ENCODE results near the gene IFT43. TPM values are rescaled to one million over a fixed set of nuclear protein-coding genes. Genes with fewer than 3 reads are reported as not detected.

Gene IFT43
- total and polyA plus RNA-seq, 2 donors (not counting 3 experiments of a cell fraction or from before 2014, with no cell fraction given): 22.3 to 39.0 TPM

- Histone ChIP-seq H3K79me2 (ENCODE audit: control insufficient read depth, insufficient read depth, low read length) (no peaks in the 10 kb centered on the region), H3K9me1 (replicated peaks; ENCODE audit: control insufficient read depth, extremely low read depth, insufficient read depth, low read length) (no peaks in the 10 kb centered on the region), H3K9me3 (replicated peaks; ENCODE audit: control insufficient read depth, insufficient read depth, low read length) (no peaks in the 10 kb centered on the region), H2AFZ (ENCODE audit: low read depth, low read length) (no peak overlapping the region), H4K20me1 (replicated peaks; ENCODE audit: control insufficient read depth, extremely low read depth, insufficient read depth, low read length) (no peaks in the 10 kb centered on the region), H3K4me2 (ENCODE audit: insufficient read depth, low read length) (no peak overlapping the region), H3K4me3 (replicated peaks in 1 of 3; ENCODE audit: insufficient read depth in 1 of 3, low read depth in 1 of 3, low read length in 3 of 3) (no peak overlapping the region), H3K36me3 (ENCODE audit: control insufficient read depth in 2 of 2, extremely low read depth in 1 of 2, insufficient read depth in 2 of 2, low read length in 2 of 2) (no peaks in the 10 kb centered on the region), H3K9ac (replicated peaks; ENCODE audit: extremely low read depth, insufficient read depth, low read length) (no peak overlapping the region), H3K27me3 (ENCODE audit: control insufficient read depth in 2 of 2, insufficient read depth in 2 of 2, low read length in 2 of 2) (no peaks in the 10 kb centered on the region), H3K27ac (ENCODE audit: insufficient read depth, low read depth, low read length) (no peak overlapping the region), H3K4me1 (ENCODE audit: control insufficient read depth, extremely low read depth, insufficient read depth, low read length) (no peaks in the 10 kb centered on the region)
- CTCF ChIA-PET: interaction anchor here (1.3 to 4.4 kb wide), 3 partner anchors 9 to 62 kb away, joined by 4 to 26 read pairs (median 10); partner anchors contain the start of gene TGFB3
- FAIRE-seq: no peak
- TF ChIP-seq MAX (IDR thresholded peaks at IDR 0.05; ENCODE audit: insufficient read depth, insufficient read length) (no peak), FOS (IDR thresholded peaks at IDR 0.05; ENCODE audit: borderline replicate concordance, insufficient read depth, low read length) (no peak)
- POLR2A ChIA-PET: no interaction called here
- intact Hi-C loops (cut with micrococcal nuclease): no loop called here
- dilution Hi-C loops (cut with MboI; ENCODE audit: extremely low pct_ligation_motif_present, low sequenced_read_pairs): no loop called here
- BruUV-seq (replicated peaks): no TSS peak
- DNase-seq (ENCODE audit: low read depth, low spot score): no peak
These were observed 17.1 kb upstream of the IFT43 start for GRCh38 chr14:75968456-75968855.

GRCh38 chr14:75969126-75969525 lies 16.4 kb upstream of the IFT43 start:
- ChIA-PET CTCF (interaction anchor here (0.8 to 4.4 kb wide), 6 partner anchors 9 to 260 kb away, joined by 4 to 26 read pairs (median 6); partner anchors contain the start of gene TGFB3), POLR2A (no interaction called here)
- H3K9me1 ChIP-seq (replicated peaks; ENCODE audit: control insufficient read depth, extremely low read depth, insufficient read depth, low read length): no peaks in the 10 kb centered on the region
- no TSS peak for BruUV-seq (replicated peaks)
- H3K27ac ChIP-seq (ENCODE audit: insufficient read depth, low read depth, low read length): no peak overlapping the region
- DNase-seq (ENCODE audit: low read depth, low spot score) (no peak), FAIRE-seq (no peak)
- H2AFZ ChIP-seq (ENCODE audit: low read depth, low read length): no peak overlapping the region
- no peaks in the 10 kb centered on the region for H3K9me3 ChIP-seq (replicated peaks; ENCODE audit: control insufficient read depth, insufficient read depth, low read length)
- H3K4me1 ChIP-seq (ENCODE audit: control insufficient read depth, extremely low read depth, insufficient read depth, low read length): no peaks in the 10 kb centered on the region
- no peaks in the 10 kb centered on the region for H3K36me3 ChIP-seq (ENCODE audit: control insufficient read depth in 2 of 2, extremely low read depth in 1 of 2, insufficient read depth in 2 of 2, low read length in 2 of 2)
- H3K27me3 ChIP-seq (ENCODE audit: control insufficient read depth in 2 of 2, insufficient read depth in 2 of 2, low read length in 2 of 2): no peaks in the 10 kb centered on the region
- TF ChIP-seq POLR2A (IDR thresholded peaks at IDR 0.05; ENCODE audit: low read depth, low read length): no peak
- TF ChIP-seq GATA2 (IDR thresholded peaks at IDR 0.05; ENCODE audit: insufficient read depth, insufficient read length, low read depth, low read length): no peak
- TF ChIP-seq EZH2 (IDR thresholded peaks at IDR 0.05; ENCODE audit: borderline replicate concordance, low read depth, low read length, severe bottlenecking): no peak
- TF ChIP-seq POLR2AphosphoS5 (IDR thresholded peaks at IDR 0.05; ENCODE audit: insufficient read depth, low read depth, low read length): no peak
- TF ChIP-seq MAX (IDR thresholded peaks at IDR 0.05; ENCODE audit: insufficient read depth, insufficient read length): no peak
- TF ChIP-seq CTCF (IDR thresholded peaks at IDR 0.05; ENCODE audit: extremely low read depth in 1 of 2, insufficient read depth in 1 of 2, low read depth in 1 of 2, low read length in 2 of 2): no peak
- no peak for TF ChIP-seq FOS (IDR thresholded peaks at IDR 0.05; ENCODE audit: borderline replicate concordance, insufficient read depth, low read length)
- no peak for TF ChIP-seq JUN (IDR thresholded peaks at IDR 0.05; ENCODE audit: borderline replicate concordance, insufficient read depth, insufficient read length, low read depth)
- no peak for TF ChIP-seq MYC (IDR thresholded peaks at IDR 0.05; ENCODE audit: low read depth, low read length)
- no peak overlapping the region for H3K4me2 ChIP-seq (ENCODE audit: insufficient read depth, low read length)
- H3K79me2 ChIP-seq (ENCODE audit: control insufficient read depth, insufficient read depth, low read length): no peaks in the 10 kb centered on the region
- intact Hi-C loops (cut with micrococcal nuclease) (no loop called here), dilution Hi-C loops (cut with MboI; ENCODE audit: extremely low pct_ligation_motif_present, low sequenced_read_pairs) (no loop called here)
- H3K9ac ChIP-seq (replicated peaks; ENCODE audit: extremely low read depth, insufficient read depth, low read length): no peak overlapping the region
- H4K20me1 ChIP-seq (replicated peaks; ENCODE audit: control insufficient read depth, extremely low read depth, insufficient read depth, low read length): no peaks in the 10 kb centered on the region
- no peak overlapping the region for H3K4me3 ChIP-seq (replicated peaks in 1 of 3; ENCODE audit: insufficient read depth in 1 of 3, low read depth in 1 of 3, low read length in 3 of 3)
